Mesothelial cell of epicardium (in vitro differentiated cells): ENCODE measurements around the gene CD3G. TPM values are rescaled to one million over a fixed set of nuclear protein-coding genes. Genes with fewer than 3 reads are reported as not detected.
A peak's percentile ranks its signal among the peaks of the same experiment; 100 is the strongest.

Experiments used
- DNase-seq, 2 experiments: peaks; one replicate each; pipeline ENCODE4 v3.0.0; 2021; ENCODE audit warnings: low spot score in 2 of 2; ENCODE audit not compliant: unreplicated experiment in 2 of 2
- H3K27ac Mint-ChIP-seq: 2 replicates; pipeline ENCODE4 v1.8.0; 2021; ENCODE audit warnings: mixed read lengths
- H3K27me3 Mint-ChIP-seq: 2 replicates; pipeline ENCODE4 v1.8.0; 2021; ENCODE audit warnings: low read depth, mixed read lengths
- H3K36me3 Mint-ChIP-seq: 2 replicates; pipeline ENCODE4 v1.8.0; 2021; ENCODE audit warnings: mixed read lengths
- H3K4me1 Mint-ChIP-seq: 2 replicates; pipeline ENCODE4 v1.8.0; 2021; ENCODE audit warnings: mixed read lengths
- H3K4me3 Mint-ChIP-seq: 2 replicates; pipeline ENCODE4 v1.8.0; 2021; ENCODE audit warnings: mild to moderate bottlenecking, moderate library complexity, mixed read lengths
- H3K9me3 Mint-ChIP-seq: 2 replicates; pipeline ENCODE4 v1.8.0; 2021; ENCODE audit warnings: mixed read lengths
- total RNA-seq: library from RNA; stranded (reverse); gene quantifications from 3 replicates; pipeline ENCODE4 v1.2.1, GENCODE V29; 2021
- TF ChIP-seq, protein P1 (sequence below): fragments of 200-600 bp; sonication (generic); IDR thresholded peaks from one replicate; pipeline ENCODE4 v1.5.0; 2021; ENCODE audit warnings: antibody characterized with exemption; ENCODE audit not compliant: unreplicated experiment

The CD3G gene
- total RNA-seq, 1 donor from 2014 or later: not detected

DNA sequence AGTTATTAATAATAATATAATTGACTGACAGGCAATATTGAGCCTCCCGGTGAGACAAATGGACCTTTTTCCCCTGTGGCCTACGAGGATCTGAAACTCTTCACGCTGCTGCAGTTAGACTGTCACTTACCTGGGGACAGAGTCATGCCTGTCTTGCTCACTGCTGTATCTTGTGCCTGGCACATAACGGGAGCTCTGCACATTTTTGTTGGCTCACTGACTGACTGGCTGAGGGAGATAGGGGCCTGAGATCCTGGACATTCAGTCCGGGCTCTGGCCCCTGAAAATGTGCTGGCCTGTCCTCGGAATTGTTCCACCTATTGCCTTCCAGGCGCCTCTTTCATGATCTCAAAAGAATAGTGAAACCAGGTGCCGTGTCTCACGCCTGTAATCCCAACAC lies 896 bp upstream of the CD3G start:
- peaks cover 82% of the 10 kb centered on the region for H3K27me3 Mint-ChIP-seq

DNA sequence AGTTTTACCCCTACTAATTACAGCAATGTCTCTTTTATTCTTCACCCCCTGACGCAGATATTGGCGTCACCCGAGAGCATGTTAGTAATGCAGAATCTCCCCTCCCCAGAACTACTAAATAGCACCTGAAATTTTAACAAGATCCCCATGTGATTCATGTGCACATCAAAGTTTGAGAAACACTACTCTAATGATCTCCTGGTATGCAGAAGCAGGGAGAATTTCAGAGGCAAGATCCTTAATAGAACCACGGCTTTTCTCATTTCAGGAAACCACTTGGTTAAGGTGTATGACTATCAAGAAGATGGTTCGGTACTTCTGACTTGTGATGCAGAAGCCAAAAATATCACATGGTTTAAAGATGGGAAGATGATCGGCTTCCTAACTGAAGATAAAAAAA lies 5.3 kb downstream of the CD3G start:
- Mint-ChIP-seq H3K27me3 (peaks cover 73% of the 10 kb centered on the region), H3K9me3 (no peaks in the 10 kb centered on the region)
- TF ChIP-seq, protein P1, sequence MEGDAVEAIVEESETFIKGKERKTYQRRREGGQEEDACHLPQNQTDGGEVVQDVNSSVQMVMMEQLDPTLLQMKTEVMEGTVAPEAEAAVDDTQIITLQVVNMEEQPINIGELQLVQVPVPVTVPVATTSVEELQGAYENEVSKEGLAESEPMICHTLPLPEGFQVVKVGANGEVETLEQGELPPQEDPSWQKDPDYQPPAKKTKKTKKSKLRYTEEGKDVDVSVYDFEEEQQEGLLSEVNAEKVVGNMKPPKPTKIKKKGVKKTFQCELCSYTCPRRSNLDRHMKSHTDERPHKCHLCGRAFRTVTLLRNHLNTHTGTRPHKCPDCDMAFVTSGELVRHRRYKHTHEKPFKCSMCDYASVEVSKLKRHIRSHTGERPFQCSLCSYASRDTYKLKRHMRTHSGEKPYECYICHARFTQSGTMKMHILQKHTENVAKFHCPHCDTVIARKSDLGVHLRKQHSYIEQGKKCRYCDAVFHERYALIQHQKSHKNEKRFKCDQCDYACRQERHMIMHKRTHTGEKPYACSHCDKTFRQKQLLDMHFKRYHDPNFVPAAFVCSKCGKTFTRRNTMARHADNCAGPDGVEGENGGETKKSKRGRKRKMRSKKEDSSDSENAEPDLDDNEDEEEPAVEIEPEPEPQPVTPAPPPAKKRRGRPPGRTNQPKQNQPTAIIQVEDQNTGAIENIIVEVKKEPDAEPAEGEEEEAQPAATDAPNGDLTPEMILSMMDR: no peak

More for the DNA sequence above, 896 bp upstream of the CD3G start:
- DNase-seq: no peak
- H3K36me3 Mint-ChIP-seq: no peaks in the 10 kb centered on the region
- H3K4me1 Mint-ChIP-seq: no peaks in the 10 kb centered on the region
- TF ChIP-seq, protein P1: no peak
- no peaks in the 10 kb centered on the region for H3K9me3 Mint-ChIP-seq
- H3K4me3 Mint-ChIP-seq: no peak overlapping the region
- H3K27ac Mint-ChIP-seq: no peak overlapping the region

DNA sequence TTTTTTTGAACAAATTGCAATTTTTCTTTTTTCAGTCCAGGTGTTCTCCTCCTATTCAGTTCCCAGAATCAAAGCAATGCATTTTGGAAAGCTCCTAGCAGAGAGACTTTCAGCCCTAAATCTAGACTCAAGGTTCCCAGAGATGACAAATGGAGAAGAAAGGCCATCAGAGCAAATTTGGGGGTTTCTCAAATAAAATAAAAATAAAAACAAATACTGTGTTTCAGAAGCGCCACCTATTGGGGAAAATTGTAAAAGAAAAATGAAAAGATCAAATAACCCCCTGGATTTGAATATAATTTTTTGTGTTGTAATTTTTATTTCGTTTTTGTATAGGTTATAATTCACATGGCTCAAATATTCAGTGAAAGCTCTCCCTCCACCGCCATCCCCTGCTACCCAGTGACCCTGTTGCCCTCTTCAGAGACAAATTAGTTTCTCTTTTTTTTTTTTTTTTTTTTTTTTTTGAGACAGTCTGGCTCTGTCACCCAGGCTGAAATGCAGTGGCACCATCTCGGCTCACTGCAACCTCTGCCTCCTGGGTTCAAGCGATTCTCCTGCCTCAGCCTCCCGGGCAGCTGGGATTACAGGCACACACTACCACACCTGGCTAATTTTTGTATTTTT lies 9.1 kb downstream of the CD3G start:
- Mint-ChIP-seq H3K9me3 (no peaks in the 10 kb centered on the region), H3K4me3 (no peak overlapping the region), H3K36me3 (no peaks in the 10 kb centered on the region), H3K27me3 (peaks cover 50% of the 10 kb centered on the region), H3K27ac (no peak overlapping the region), H3K4me1 (no peaks in the 10 kb centered on the region)
- TF ChIP-seq, protein P1: peak; percentile 80
- no peak for DNase-seq

More for the DNA sequence above, 5.3 kb downstream of the CD3G start:
- no peak overlapping the region for H3K27ac Mint-ChIP-seq
- H3K4me1 Mint-ChIP-seq: no peaks in the 10 kb centered on the region
- H3K4me3 Mint-ChIP-seq: no peak overlapping the region
- H3K36me3 Mint-ChIP-seq: no peaks in the 10 kb centered on the region
- DNase-seq: no peak

DNA sequence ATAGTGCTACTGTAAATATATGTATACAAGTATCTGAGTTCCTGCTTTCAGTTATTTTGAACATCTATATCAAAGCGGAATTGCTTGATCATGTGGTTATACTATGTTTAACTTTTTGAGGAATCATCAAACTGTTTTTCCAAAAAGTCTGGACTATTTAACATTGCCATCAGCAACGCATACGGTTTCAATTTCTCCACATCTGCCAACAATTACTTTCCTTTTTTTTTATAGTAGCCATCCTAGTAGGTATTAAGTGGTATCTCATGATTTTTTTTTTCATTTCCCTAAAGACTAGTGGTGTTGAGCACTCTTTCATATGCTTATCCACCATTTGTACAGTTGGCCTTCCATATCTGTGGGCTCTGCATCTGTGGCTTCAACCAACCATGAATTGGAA lies 13.9 kb downstream of the CD3G start:
- H3K27me3 Mint-ChIP-seq: peaks cover 14% of the 10 kb centered on the region
- H3K36me3 Mint-ChIP-seq: no peaks in the 10 kb centered on the region
- no peaks in the 10 kb centered on the region for H3K9me3 Mint-ChIP-seq
- H3K4me1 Mint-ChIP-seq: peaks cover 13% of the 10 kb centered on the region
- H3K27ac Mint-ChIP-seq: no peak overlapping the region
- DNase-seq: no peak
- TF ChIP-seq, protein P1: no peak
- peak overlapping the region; percentile 30 for H3K4me3 Mint-ChIP-seq

DNA sequence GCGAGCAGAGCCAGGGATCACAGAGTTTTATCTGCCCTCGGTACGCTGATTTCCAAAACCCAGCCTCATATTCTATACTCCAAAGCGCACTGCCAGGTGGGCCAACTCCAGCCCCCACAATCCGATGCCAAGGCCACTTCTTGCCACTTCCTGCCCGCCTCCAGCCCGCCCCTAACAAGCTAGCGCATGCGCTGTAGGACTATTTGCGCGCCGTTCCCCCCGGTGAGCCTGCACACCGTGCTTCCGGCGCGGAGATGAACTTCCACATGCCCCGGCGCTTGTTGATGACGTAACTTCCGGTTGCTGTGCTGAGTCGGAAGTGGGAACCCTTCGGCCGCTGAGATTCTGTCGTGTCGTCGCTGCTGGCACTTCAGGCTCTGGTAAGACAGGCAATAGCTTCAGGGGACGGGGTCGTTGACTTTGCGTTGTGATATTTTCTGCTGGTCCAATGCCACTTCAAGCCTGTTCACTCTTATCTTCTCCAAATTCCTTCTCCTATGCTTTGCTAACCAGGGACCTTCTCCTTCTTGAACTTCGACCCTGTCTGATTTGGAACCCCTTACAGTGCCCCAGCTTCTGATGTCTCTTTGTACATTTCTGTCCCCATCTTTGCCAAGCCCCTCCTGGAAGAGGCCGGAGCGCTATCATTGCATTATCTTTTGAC lies 15.3 kb downstream of the CD3G start, which contains the start of gene UBE4A:
Gene UBE4A, plus strand, starts transcription at position 306 of the 664 bp plus-strand sequence. CDS start 5,481 bp downstream, outside the sequence.
- Mint-ChIP-seq H3K9me3 (no peaks in the 10 kb centered on the region), H3K4me3 (peak within 1 kb of the TSS; percentile 98), H3K27me3 (peaks cover 12% of the 10 kb centered on the region)

More for the DNA sequence above, 15.3 kb downstream of the CD3G start, which contains the start of gene UBE4A:
- H3K27ac Mint-ChIP-seq: peak within 1 kb of the TSS; percentile 97
- peak; percentile 92 to 94 for DNase-seq
- TF ChIP-seq, protein P1: no peak
- H3K36me3 Mint-ChIP-seq: no peaks in the 10 kb centered on the region
- peaks cover 13% of the 10 kb centered on the region for H3K4me1 Mint-ChIP-seq
